K562 (cell line): ENCODE data around the gene TVP23B. TPM values are rescaled to one million over a fixed set of nuclear protein-coding genes. Genes with fewer than 3 reads are reported as not detected.
A peak's percentile ranks its signal among the peaks of the same experiment; 100 is the strongest.
"Not testable (repeated sequence)": the region's sequence is repeated elsewhere in the genome, so short reads cannot be mapped to it uniquely, and the experiment has no call there.

Experiments
- ATF1 ChIP-seq, 2 experiments: fragments of 450-650 bp in 1 of 2; IDR thresholded peaks; 2 replicates each; pipeline ENCODE4 v1.6.1; 2016; ENCODE audit warnings: missing compliant biosample characterization in 1 of 2, missing genetic modification characterization in 1 of 2
- CREB1 ChIP-seq, 2 experiments: sonication (generic) in 1 of 2; formaldehyde crosslinking in 1 of 2; IDR thresholded peaks; 2 replicates each; pipeline versions ENCODE4 v1.6.1 to v1.8.0; 2012 to 2022; ENCODE audit warnings: inconsistent platforms in 1 of 2, mild to moderate bottlenecking in 1 of 2, missing genetic modification reagents in 1 of 2, moderate library complexity in 1 of 2
- CXXC5 ChIP-seq: fragments of 250-450 bp; sonication (Bioruptor Pico); IDR thresholded peaks from 2 replicates; pipeline ENCODE4 v1.8.0; 2022; ENCODE audit warnings: inconsistent platforms, mild to moderate bottlenecking, moderate library complexity
- EGR1 ChIP-seq: fragments of 450-650 bp; conservative IDR thresholded peaks from 2 replicates; pipeline ENCODE4 v1.6.1; 2017; ENCODE audit warnings: mild to moderate bottlenecking
- ELF1 ChIP-seq: fragments of 200-800 bp; sonication (Bioruptor generic); IDR thresholded peaks from 2 replicates; pipeline ENCODE4 v1.6.1; 2016; ENCODE audit warnings: missing genetic modification characterization, missing compliant biosample characterization
- FOSL1 ChIP-seq: fragments of 200-800 bp; sonication (Bioruptor generic); conservative IDR thresholded peaks from 2 replicates; pipeline ENCODE4 v1.6.1; 2016; ENCODE audit warnings: missing genetic modification characterization, missing compliant biosample characterization
- GABPA ChIP-seq: fragments of 200-800 bp; sonication (Bioruptor generic); conservative IDR thresholded peaks from 2 replicates; pipeline ENCODE4 v1.6.1; 2016; ENCODE audit warnings: low read depth, missing genetic modification characterization, missing compliant biosample characterization
- HCFC1 ChIP-seq: IDR thresholded peaks from 2 replicates; pipeline ENCODE4 v1.6.1; 2012; ENCODE audit warnings: low read depth, low read length, improper control_type of control experiment
- KDM4B ChIP-seq, 2 experiments: fragments of 450-650 bp in 1 of 2; sonication (generic) in 1 of 2; IDR thresholded peaks; 2 replicates each; pipeline ENCODE4 v1.6.1; 2016 to 2017; ENCODE audit warnings: borderline replicate concordance in 2 of 2, antibody characterized with exemption in 1 of 2, low read depth in 1 of 2, mild to moderate bottlenecking in 1 of 2
- MBD2 ChIP-seq: sonication (generic); IDR thresholded peaks from 2 replicates; pipeline ENCODE4 v1.6.1; 2016; ENCODE audit warnings: low read depth, borderline replicate concordance
- MYNN ChIP-seq, 2 experiments: sonication (generic); formaldehyde crosslinking in 1 of 2; IDR thresholded peaks; 2 replicates each; pipeline versions ENCODE4 v1.5.0 to v1.6.1; 2016 to 2020; ENCODE audit warnings: antibody characterized with exemption in 1 of 2, missing genetic modification reagents in 1 of 2
- NR2C2 ChIP-seq, 2 experiments: fragments of 200-800 bp in 1 of 2; sonication (Bioruptor generic) in 1 of 2; sonication (generic) in 1 of 2; formaldehyde crosslinking in 1 of 2; IDR thresholded peaks; 2 replicates each; pipeline versions ENCODE4 v1.6.1 to v1.8.0; 2016 to 2022; ENCODE audit warnings: mild to moderate bottlenecking in 1 of 2, missing compliant biosample characterization in 1 of 2, missing genetic modification characterization in 1 of 2, missing genetic modification reagents in 1 of 2
- NRF1 ChIP-seq, 2 experiments: fragments of 450-650 bp; IDR thresholded peaks in 1 of 2; conservative IDR thresholded peaks in 1 of 2; 2 replicates each; pipeline ENCODE4 v1.6.1; 2014; ENCODE audit warnings: mild to moderate bottlenecking in 2 of 2
- PHF8 ChIP-seq: fragments of 200-600 bp; sonication (generic); IDR thresholded peaks from 2 replicates; pipeline ENCODE4 v1.6.1; 2012; ENCODE audit warnings: mixed run types, mild to moderate bottlenecking, inconsistent platforms, low read length, moderate library complexity, borderline replicate concordance
- POLR2A ChIP-seq: fragments of 450-650 bp; conservative IDR thresholded peaks from 2 replicates; pipeline ENCODE4 v1.6.1; 2016
- POLR2G ChIP-seq: fragments of 200-400 bp; formaldehyde crosslinking; IDR thresholded peaks from 2 replicates; pipeline ENCODE4 v1.6.1; 2017; ENCODE audit warnings: low read depth, mild to moderate bottlenecking, antibody characterized with exemption, low read length, moderate library complexity
- RBFOX2 ChIP-seq: fragments of 200-400 bp; formaldehyde crosslinking; IDR thresholded peaks from 2 replicates; pipeline ENCODE4 v1.6.1; 2017; ENCODE audit warnings: low read depth, mild to moderate bottlenecking, low read length, moderate library complexity
- SPI1 ChIP-seq: IDR thresholded peaks from 2 replicates; pipeline ENCODE4 v1.6.1; 2011; ENCODE audit warnings: low read depth, low read length, control low read depth, borderline replicate concordance
- SUPT5H ChIP-seq: fragments of 450-650 bp; IDR thresholded peaks from 2 replicates; pipeline ENCODE4 v1.6.1; 2016
- TAF9B ChIP-seq: fragments of 450-650 bp; IDR thresholded peaks from 2 replicates; pipeline ENCODE4 v1.6.1; 2018; ENCODE audit warnings: mild to moderate bottlenecking; ENCODE audit not compliant: partially characterized antibody
- TFAP4 ChIP-seq: sonication (generic); formaldehyde crosslinking; IDR thresholded peaks from 2 replicates; pipeline ENCODE4 v1.8.0; 2022; ENCODE audit warnings: missing genetic modification reagents, mild to moderate bottlenecking, moderate library complexity, borderline replicate concordance
- VEZF1 ChIP-seq: fragments of 200-800 bp; sonication (Bioruptor generic); IDR thresholded peaks from 2 replicates; pipeline ENCODE4 v1.6.1; 2017; ENCODE audit warnings: missing genetic modification characterization, missing compliant biosample characterization
- polyA plus RNA-seq, 8 experiments: library from polyadenylated mRNA; depleted of rRNA in 4 of 8; stranded (reverse) in 5 of 8; unstranded in 3 of 8; fragments of >200 nt; fragmentation: Nextera tagmentation in 2 of 8; fragmentation: Illumina TruSeq in 1 of 8; extraction: Ambion mirVana in 2 of 8; extraction: Trizol in 1 of 8; gene quantifications; 2 replicates each; pipeline versions ENCODE4 v1.2.1 to v1.2.3, GENCODE V29; 2011 to 2014; ENCODE audit warnings: inconsistent platforms in 1 of 8, missing spikeins in 1 of 8
- total RNA-seq, 7 experiments: library from RNA; depleted of rRNA in 6 of 7; stranded (reverse); fragments of >200 nt in 6 of 7; fragmentation: Illumina TruSeq in 2 of 7; extraction: Trizol in 2 of 7; gene quantifications; 2 replicates each; pipeline versions ENCODE4 v1.2.1 to v1.2.3, GENCODE V29; 2011 to 2021; ENCODE audit warnings: low replicate concordance in 1 of 7

Gene TVP23B
- total and polyA plus RNA-seq, 9 of the 15 experiments (the other 6 are each of a cell fraction or from before 2014, with no cell fraction given), result 10.4 to 52.8 (median 15.8) TPM

- TF ChIP-seq VEZF1 (CRISPR knock-in tag) (peak; percentile 50; the same call in 1 of the 2 replicates), GABPA (tag) (peak; percentile 93), POLR2A (peak; percentile 50; the same call in 1 of the 2 replicates), TAF9B (peak; percentile 25), SUPT5H (0 out of 2 replicates have a peak, but pooled peaks have one; percentile 34), PHF8 (peak; percentile 45; the same call in 1 of the 2 replicates), FOSL1 (tag) (0 out of 2 replicates have a peak, but pooled peaks have one; percentile 20), NR2C2 (tag; IDR thresholded peaks at IDR 0.05) (peak; percentile 54; the same call in 1 of the 2 replicates), CXXC5 (CRISPR knock-in tag) (peak; percentile 31), SPI1 (0 out of 2 replicates have a peak, but pooled peaks have one; percentile 37), HCFC1 (peak; percentile 79), NRF1 (conservative IDR thresholded peaks at IDR 0.05 in 1 of 2, IDR thresholded peaks at IDR 0.05 in 1 of 2) (0 out of 4 replicates have a peak, but pooled peaks of 1 of the 2 experiments have one; percentile 26), CREB1 (IDR thresholded peaks at IDR 0.05) (peak; percentile 74), CREB1 (CRISPR knock-in tag; IDR thresholded peaks at IDR 0.05) (peak; percentile 77), MYNN (IDR thresholded peaks at IDR 0.05) (0 out of 2 replicates have a peak, but pooled peaks have one; percentile 43), ATF1 (CRISPR knock-in tag; IDR thresholded peaks at IDR 0.05) (peak; percentile 59), ATF1 (tag; IDR thresholded peaks at IDR 0.05) (peak; percentile 67), RBFOX2 (peak; percentile 87), MBD2 (peak; percentile 32; the same call in 1 of the 2 replicates), ELF1 (tag) (peak; percentile 78), KDM4B (IDR thresholded peaks at IDR 0.05; ENCODE audit: borderline replicate concordance in 2 of 2, low read depth in 1 of 2) (0 out of 4 replicates have a peak, but pooled peaks of 1 of the 2 experiments have one; percentile 49), EGR1 (peak; percentile 43; the same call in 1 of the 2 replicates), POLR2G (peak; percentile 87), TFAP4 (CRISPR knock-in tag) (peak; percentile 66; the same call in 1 of the 2 replicates)
- not testable (repeated sequence) for TF ChIP-seq NR2C2, MYNN (CRISPR knock-in tag; IDR thresholded peaks at IDR 0.05)
Measured at GRCh38 chr17:18780991-18781718, at the start of gene TVP23B (continued).
